GM19468 (cell line): ENCODE data around the gene SLC2A4.
"Not testable (repeated sequence)": the region's sequence is repeated elsewhere in the genome, so short reads cannot be mapped to it uniquely, and the experiment has no call there.

Experiments
- ATAC-seq: cut with Tn5 transposase; IDR thresholded peaks from one replicate; pipeline ENCODE4 v1.9.1; 2021; ENCODE audit warnings: mild to moderate bottlenecking, moderate library complexity, moderate number of reproducible peaks; ENCODE audit not compliant: unreplicated experiment; ENCODE audit errors: extremely low read depth

SLC2A4 gene

GRCh38 chr17:7243838-7244237, 37.7 kb upstream of the SLC2A4 start:
- not testable (repeated sequence) for ATAC-seq

GRCh38 chr17:7246779-7247178, 34.7 kb upstream of the SLC2A4 start:
- no peak for ATAC-seq

GRCh38 chr17:7248796-7249195, 32.7 kb upstream of the SLC2A4 start:
- no peak for ATAC-seq

- ATAC-seq = no peak
These were observed 32.3 kb upstream of the SLC2A4 start for GRCh38 chr17:7249214-7249613.

GRCh38 chr17:7249830-7250229, 31.7 kb upstream of the SLC2A4 start:
- ATAC-seq = no peak

- ATAC-seq = no peak
These were observed 30.6 kb upstream of the SLC2A4 start for GRCh38 chr17:7250695-7251627.

- ATAC-seq = peak; percentile 77
These were observed 29.8 kb upstream of the SLC2A4 start, which contains the start of gene CTDNEP1 for GRCh38 chr17:7251661-7252175. Gene CTDNEP1 (minus strand): TSS chr17:7251734. CDS start chr17:7251296, 438 bp downstream.

- ATAC-seq = peak; percentile 14
These were observed 29.1 kb upstream of the SLC2A4 start, which contains the start of gene ELP5 for GRCh38 chr17:7252176-7253043. Gene ELP5 (plus strand): TSS chr17:7252215. CDS start chr17:7252551, 336 bp downstream.

- no peak for ATAC-seq
These were observed 28.4 kb upstream of the SLC2A4 start for GRCh38 chr17:7253082-7253481.

- no peak for ATAC-seq
These were observed 27.0 kb upstream of the SLC2A4 start for GRCh38 chr17:7254511-7254910.

- no peak for ATAC-seq
These were observed 24.6 kb upstream of the SLC2A4 start for GRCh38 chr17:7256766-7257456.

- ATAC-seq = no peak
These were observed 22.6 kb upstream of the SLC2A4 start for GRCh38 chr17:7258731-7259554.

- no peak for ATAC-seq
These were observed 22.0 kb upstream of the SLC2A4 start for GRCh38 chr17:7259555-7259889.

GRCh38 chr17:7260151-7260550, 21.4 kb upstream of the SLC2A4 start:
- ATAC-seq = no peak

GRCh38 chr17:7260651-7261378, 20.7 kb upstream of the SLC2A4 start:
- ATAC-seq = no peak

GRCh38 chr17:7261379-7262191, 19.9 kb upstream of the SLC2A4 start:
- ATAC-seq = no peak

- no peak for ATAC-seq
These were observed 19.2 kb upstream of the SLC2A4 start, which contains the start of gene CLDN7 for GRCh38 chr17:7262192-7262934. Gene CLDN7 (minus strand): TSS chr17:7262478. CDS start chr17:7262043, 435 bp downstream.
